HEK293 (cell line): ENCODE measurements around the gene IGIP.

Experiments used
- CTCF ChIA-PET: fragments of 350-600 bp; formaldehyde crosslinking; extraction: SDS; loops from one replicate; lab custom pipeline; 2021; ENCODE audit warnings: antibody characterized with exemption; lab: Yijun Ruan, JAX
- POLR2A ChIA-PET: fragments of 300-600 bp; formaldehyde crosslinking; extraction: SDS; loops from one replicate; lab custom pipeline; 2020; ENCODE audit warnings: antibody characterized with exemption, inconsistent platforms; lab: Yijun Ruan, JAX
- H3K27ac ChIP-seq: fragments of 200-500 bp; sonication (Bioruptor generic); 2 replicates; pipeline ENCODE4 v1.5.1; 2014; ENCODE audit warnings: low read depth, low read length, control low read depth, inconsistent platforms; ENCODE audit errors: extremely low read depth
- H3K36me3 ChIP-seq, 2 experiments: fragments of 200-500 bp in 1 of 2; sonication (Bioruptor generic) in 1 of 2; 1 replicate in 1 of 2; 2 replicates in 1 of 2; pipeline ENCODE4 v1.5.1; 2014 to 2017; ENCODE audit warnings: inconsistent platforms in 2 of 2, low read length in 2 of 2; ENCODE audit not compliant: control insufficient read depth in 2 of 2, insufficient read depth in 1 of 2
- H3K4me1 ChIP-seq: fragments of 200-500 bp; sonication (Bioruptor generic); 2 replicates; pipeline ENCODE4 v1.5.1; 2014; ENCODE audit warnings: mild to moderate bottlenecking, low read length, inconsistent platforms; ENCODE audit not compliant: control insufficient read depth, insufficient read depth
- H3K4me3 ChIP-seq: 2 replicates; pipeline ENCODE4 v1.5.1; 2011; ENCODE audit warnings: low read depth, mild to moderate bottlenecking, control low read depth, low read length, moderate library complexity
- H3K9me3 ChIP-seq: fragments of 200-500 bp; sonication (Bioruptor generic); 2 replicates; pipeline ENCODE4 v1.5.1; 2014; ENCODE audit warnings: low read depth, low read length, inconsistent platforms; ENCODE audit not compliant: control insufficient read depth, insufficient read depth
- GLIS1 ChIP-seq: fragments of 450-650 bp; formaldehyde crosslinking; IDR thresholded peaks from 2 replicates; pipeline ENCODE4 v1.5.1; 2016; ENCODE audit warnings: missing biosample characterization, missing genetic modification characterization
- GLIS2 ChIP-seq: fragments of 450-650 bp; formaldehyde crosslinking; IDR thresholded peaks from 2 replicates; pipeline ENCODE4 v1.5.1; 2016; ENCODE audit warnings: missing biosample characterization, missing genetic modification characterization
- REST ChIP-seq: fragments of 450-650 bp; formaldehyde crosslinking; IDR thresholded peaks from 2 replicates; pipeline ENCODE4 v1.5.1; 2016; ENCODE audit warnings: missing biosample characterization, missing genetic modification characterization
- ZBTB17 ChIP-seq: fragments of 450-650 bp; formaldehyde crosslinking; IDR thresholded peaks from 2 replicates; pipeline ENCODE4 v1.5.1; 2016; ENCODE audit warnings: missing biosample characterization, missing genetic modification characterization
- ZEB2 ChIP-seq: fragments of 450-650 bp; formaldehyde crosslinking; IDR thresholded peaks from 2 replicates; pipeline ENCODE4 v1.5.1; 2016; ENCODE audit warnings: missing biosample characterization, missing genetic modification characterization
- ZFP41 ChIP-seq: fragments of 450-650 bp; formaldehyde crosslinking; IDR thresholded peaks from 2 replicates; pipeline ENCODE4 v1.5.1; 2016; ENCODE audit warnings: missing biosample characterization, missing genetic modification characterization, borderline replicate concordance
- ZNF223 ChIP-seq: fragments of 450-650 bp; formaldehyde crosslinking; IDR thresholded peaks from 2 replicates; pipeline ENCODE4 v1.5.1; 2016; ENCODE audit warnings: missing biosample characterization, missing genetic modification characterization
- ZNF248 ChIP-seq: fragments of 450-650 bp; formaldehyde crosslinking; IDR thresholded peaks from 2 replicates; pipeline ENCODE4 v1.5.1; 2017; ENCODE audit warnings: missing biosample characterization, missing genetic modification characterization
- ZNF266 ChIP-seq: fragments of 450-650 bp; formaldehyde crosslinking; IDR thresholded peaks from 2 replicates; pipeline ENCODE4 v1.5.1; 2016; ENCODE audit warnings: missing biosample characterization, missing genetic modification characterization, low read depth
- ZNF596 ChIP-seq: fragments of 450-650 bp; IDR thresholded peaks from 2 replicates; pipeline ENCODE4 v1.5.0; 2018; ENCODE audit warnings: missing biosample characterization, mild to moderate bottlenecking, missing genetic modification characterization, moderate library complexity
- ZNF600 ChIP-seq: fragments of 450-650 bp; formaldehyde crosslinking; IDR thresholded peaks from 2 replicates; pipeline ENCODE4 v1.5.1; 2016; ENCODE audit warnings: missing biosample characterization, missing genetic modification characterization
- ZNF654 ChIP-seq: fragments of 450-650 bp; formaldehyde crosslinking; IDR thresholded peaks from 2 replicates; pipeline ENCODE4 v1.5.1; 2016; ENCODE audit warnings: low read depth, missing biosample characterization, missing genetic modification characterization
- ZNF768 ChIP-seq: fragments of 450-650 bp; formaldehyde crosslinking; IDR thresholded peaks from 2 replicates; pipeline ENCODE4 v1.5.1; 2018; ENCODE audit warnings: missing biosample characterization, mild to moderate bottlenecking, missing genetic modification characterization
- TF ChIP-seq, protein P1 (sequence below): fragments of 450-650 bp; formaldehyde crosslinking; IDR thresholded peaks from 2 replicates; pipeline ENCODE4 v1.5.1; 2016; ENCODE audit warnings: missing biosample characterization, missing genetic modification characterization, borderline replicate concordance
- TF ChIP-seq, protein P2 (sequence below): fragments of 450-650 bp; formaldehyde crosslinking; conservative IDR thresholded peaks from 2 replicates; pipeline ENCODE4 v1.5.1; 2016; ENCODE audit warnings: low read depth, missing biosample characterization, missing genetic modification characterization
- TF ChIP-seq, protein P3 (sequence below): fragments of 450-650 bp; formaldehyde crosslinking; IDR thresholded peaks from 2 replicates; pipeline ENCODE4 v1.5.1; 2016; ENCODE audit warnings: missing biosample characterization, missing genetic modification characterization

IGIP gene

DNA sequence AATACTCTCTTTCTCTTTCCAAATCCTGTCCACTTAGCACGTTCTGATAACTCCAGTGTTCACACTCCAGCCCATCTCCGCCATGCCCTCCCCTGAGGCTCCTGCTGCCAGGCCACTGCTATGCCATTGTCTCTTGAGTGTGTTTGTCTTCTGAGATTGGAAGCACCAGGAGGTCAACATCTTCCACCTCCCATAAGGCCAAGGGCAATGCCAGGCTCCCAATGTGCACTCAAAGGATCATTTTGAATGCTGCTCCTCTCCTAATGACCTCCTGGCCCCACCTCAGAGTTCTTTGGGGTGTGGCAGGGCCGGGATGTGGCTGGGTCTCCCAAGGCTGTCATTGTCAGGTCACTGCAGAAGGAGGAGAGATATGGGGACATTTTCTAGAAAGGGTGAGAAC lies 19.5 kb downstream of the IGIP start:
- POLR2A ChIA-PET: interaction anchor here (0.5 to 0.9 kb wide), 2 partner anchors 65 to 102 kb away, joined by 3 read pairs; partner anchors contain the start of gene NRG2
- peak; percentile 39; the same call in 1 of the 2 replicates for TF ChIP-seq GLIS1 (tag by site-specific recombination)
- TF ChIP-seq ZNF596 (tag by site-specific recombination): no peak
- TF ChIP-seq GLIS2 (tag by site-specific recombination): peak; percentile 35; the same call in 1 of the 2 replicates
- no peak for TF ChIP-seq ZNF248 (tag by site-specific recombination)
- TF ChIP-seq ZFP41: no peak
- Histone ChIP-seq H3K36me3 (no peaks in the 10 kb centered on the region), H3K4me1 (no peaks in the 10 kb centered on the region), H3K9me3 (no peaks in the 10 kb centered on the region), H3K27ac (no peak overlapping the region), H3K4me3 (no peak overlapping the region)
- CTCF ChIA-PET: interaction anchor here (0.6 to 10.4 kb wide), 21 partner anchors 8 to 822 kb away, joined by 3 to 109 read pairs (median 7); partner anchors contain the start of gene PURA

- H3K36me3 ChIP-seq: no peaks in the 10 kb centered on the region
- H3K27ac ChIP-seq: no peak overlapping the region
- no peaks in the 10 kb centered on the region for H3K9me3 ChIP-seq
- H3K4me1 ChIP-seq: no peaks in the 10 kb centered on the region
- ChIA-PET CTCF (interaction anchor here (0.6 to 10.4 kb wide), 21 partner anchors 9 to 823 kb away, joined by 3 to 109 read pairs (median 4); partner anchors contain the start of gene PURA), POLR2A (interaction anchor here (0.5 to 0.9 kb wide), 3 partner anchors 27 to 103 kb away, joined by 3 to 5 read pairs (median 3); partner anchors contain the start of gene NRG2)
- peak overlapping the region; percentile 8; the same call in 1 of the 2 replicates for H3K4me3 ChIP-seq
- TF ChIP-seq ZNF266 (tag by site-specific recombination) (no peak), ZBTB17 (tag by site-specific recombination) (no peak), ZNF223 (tag by site-specific recombination) (no peak), REST (tag by site-specific recombination) (no peak), ZNF768 (tag by site-specific recombination) (no peak), GLIS2 (tag by site-specific recombination) (no peak), ZNF600 (tag by site-specific recombination) (no peak), ZEB2 (tag by site-specific recombination) (no peak), ZNF654 (tag by site-specific recombination) (no peak)
- TF ChIP-seq, protein P1, sequence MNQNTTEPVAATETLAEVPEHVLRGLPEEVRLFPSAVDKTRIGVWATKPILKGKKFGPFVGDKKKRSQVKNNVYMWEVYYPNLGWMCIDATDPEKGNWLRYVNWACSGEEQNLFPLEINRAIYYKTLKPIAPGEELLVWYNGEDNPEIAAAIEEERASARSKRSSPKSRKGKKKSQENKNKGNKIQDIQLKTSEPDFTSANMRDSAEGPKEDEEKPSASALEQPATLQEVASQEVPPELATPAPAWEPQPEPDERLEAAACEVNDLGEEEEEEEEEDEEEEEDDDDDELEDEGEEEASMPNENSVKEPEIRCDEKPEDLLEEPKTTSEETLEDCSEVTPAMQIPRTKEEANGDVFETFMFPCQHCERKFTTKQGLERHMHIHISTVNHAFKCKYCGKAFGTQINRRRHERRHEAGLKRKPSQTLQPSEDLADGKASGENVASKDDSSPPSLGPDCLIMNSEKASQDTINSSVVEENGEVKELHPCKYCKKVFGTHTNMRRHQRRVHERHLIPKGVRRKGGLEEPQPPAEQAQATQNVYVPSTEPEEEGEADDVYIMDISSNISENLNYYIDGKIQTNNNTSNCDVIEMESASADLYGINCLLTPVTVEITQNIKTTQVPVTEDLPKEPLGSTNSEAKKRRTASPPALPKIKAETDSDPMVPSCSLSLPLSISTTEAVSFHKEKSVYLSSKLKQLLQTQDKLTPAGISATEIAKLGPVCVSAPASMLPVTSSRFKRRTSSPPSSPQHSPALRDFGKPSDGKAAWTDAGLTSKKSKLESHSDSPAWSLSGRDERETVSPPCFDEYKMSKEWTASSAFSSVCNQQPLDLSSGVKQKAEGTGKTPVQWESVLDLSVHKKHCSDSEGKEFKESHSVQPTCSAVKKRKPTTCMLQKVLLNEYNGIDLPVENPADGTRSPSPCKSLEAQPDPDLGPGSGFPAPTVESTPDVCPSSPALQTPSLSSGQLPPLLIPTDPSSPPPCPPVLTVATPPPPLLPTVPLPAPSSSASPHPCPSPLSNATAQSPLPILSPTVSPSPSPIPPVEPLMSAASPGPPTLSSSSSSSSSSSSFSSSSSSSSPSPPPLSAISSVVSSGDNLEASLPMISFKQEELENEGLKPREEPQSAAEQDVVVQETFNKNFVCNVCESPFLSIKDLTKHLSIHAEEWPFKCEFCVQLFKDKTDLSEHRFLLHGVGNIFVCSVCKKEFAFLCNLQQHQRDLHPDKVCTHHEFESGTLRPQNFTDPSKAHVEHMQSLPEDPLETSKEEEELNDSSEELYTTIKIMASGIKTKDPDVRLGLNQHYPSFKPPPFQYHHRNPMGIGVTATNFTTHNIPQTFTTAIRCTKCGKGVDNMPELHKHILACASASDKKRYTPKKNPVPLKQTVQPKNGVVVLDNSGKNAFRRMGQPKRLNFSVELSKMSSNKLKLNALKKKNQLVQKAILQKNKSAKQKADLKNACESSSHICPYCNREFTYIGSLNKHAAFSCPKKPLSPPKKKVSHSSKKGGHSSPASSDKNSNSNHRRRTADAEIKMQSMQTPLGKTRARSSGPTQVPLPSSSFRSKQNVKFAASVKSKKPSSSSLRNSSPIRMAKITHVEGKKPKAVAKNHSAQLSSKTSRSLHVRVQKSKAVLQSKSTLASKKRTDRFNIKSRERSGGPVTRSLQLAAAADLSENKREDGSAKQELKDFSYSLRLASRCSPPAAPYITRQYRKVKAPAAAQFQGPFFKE (tag by site-specific recombination): no peak
- TF ChIP-seq, protein P2, sequence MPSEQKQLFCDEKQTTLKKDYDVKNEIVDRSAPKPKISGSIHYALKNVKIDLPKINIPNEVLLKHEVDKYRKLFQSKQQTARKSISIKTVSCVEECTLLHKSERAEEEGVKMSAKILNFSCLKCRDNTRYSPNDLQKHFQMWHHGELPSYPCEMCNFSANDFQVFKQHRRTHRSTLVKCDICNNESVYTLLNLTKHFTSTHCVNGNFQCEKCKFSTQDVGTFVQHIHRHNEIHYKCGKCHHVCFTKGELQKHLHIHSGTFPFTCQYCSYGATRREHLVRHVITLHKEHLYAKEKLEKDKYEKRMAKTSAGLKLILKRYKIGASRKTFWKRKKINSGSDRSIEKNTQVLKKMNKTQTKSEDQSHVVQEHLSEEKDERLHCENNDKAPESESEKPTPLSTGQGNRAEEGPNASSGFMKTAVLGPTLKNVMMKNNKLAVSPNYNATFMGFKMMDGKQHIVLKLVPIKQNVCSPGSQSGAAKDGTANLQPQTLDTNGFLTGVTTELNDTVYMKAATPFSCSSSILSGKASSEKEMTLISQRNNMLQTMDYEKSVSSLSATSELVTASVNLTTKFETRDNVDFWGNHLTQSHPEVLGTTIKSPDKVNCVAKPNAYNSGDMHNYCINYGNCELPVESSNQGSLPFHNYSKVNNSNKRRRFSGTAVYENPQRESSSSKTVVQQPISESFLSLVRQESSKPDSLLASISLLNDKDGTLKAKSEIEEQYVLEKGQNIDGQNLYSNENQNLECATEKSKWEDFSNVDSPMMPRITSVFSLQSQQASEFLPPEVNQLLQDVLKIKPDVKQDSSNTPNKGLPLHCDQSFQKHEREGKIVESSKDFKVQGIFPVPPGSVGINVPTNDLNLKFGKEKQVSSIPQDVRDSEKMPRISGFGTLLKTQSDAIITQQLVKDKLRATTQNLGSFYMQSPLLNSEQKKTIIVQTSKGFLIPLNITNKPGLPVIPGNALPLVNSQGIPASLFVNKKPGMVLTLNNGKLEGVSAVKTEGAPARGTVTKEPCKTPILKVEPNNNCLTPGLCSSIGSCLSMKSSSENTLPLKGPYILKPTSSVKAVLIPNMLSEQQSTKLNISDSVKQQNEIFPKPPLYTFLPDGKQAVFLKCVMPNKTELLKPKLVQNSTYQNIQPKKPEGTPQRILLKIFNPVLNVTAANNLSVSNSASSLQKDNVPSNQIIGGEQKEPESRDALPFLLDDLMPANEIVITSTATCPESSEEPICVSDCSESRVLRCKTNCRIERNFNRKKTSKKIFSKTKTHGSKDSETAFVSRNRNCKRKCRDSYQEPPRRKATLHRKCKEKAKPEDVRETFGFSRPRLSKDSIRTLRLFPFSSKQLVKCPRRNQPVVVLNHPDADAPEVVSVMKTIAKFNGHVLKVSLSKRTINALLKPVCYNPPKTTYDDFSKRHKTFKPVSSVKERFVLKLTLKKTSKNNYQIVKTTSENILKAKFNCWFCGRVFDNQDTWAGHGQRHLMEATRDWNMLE (tag by site-specific recombination): no peak
- TF ChIP-seq, protein P3, sequence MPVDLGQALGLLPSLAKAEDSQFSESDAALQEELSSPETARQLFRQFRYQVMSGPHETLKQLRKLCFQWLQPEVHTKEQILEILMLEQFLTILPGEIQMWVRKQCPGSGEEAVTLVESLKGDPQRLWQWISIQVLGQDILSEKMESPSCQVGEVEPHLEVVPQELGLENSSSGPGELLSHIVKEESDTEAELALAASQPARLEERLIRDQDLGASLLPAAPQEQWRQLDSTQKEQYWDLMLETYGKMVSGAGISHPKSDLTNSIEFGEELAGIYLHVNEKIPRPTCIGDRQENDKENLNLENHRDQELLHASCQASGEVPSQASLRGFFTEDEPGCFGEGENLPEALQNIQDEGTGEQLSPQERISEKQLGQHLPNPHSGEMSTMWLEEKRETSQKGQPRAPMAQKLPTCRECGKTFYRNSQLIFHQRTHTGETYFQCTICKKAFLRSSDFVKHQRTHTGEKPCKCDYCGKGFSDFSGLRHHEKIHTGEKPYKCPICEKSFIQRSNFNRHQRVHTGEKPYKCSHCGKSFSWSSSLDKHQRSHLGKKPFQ (tag by site-specific recombination): no peak
These were observed 20.2 kb downstream of the IGIP start for GRCh38 chr5:140145818-140146522.
